ENCODE data around the gene PAPSS1. TPM values are rescaled to one million over a fixed set of nuclear protein-coding genes. Genes with fewer than 3 reads are reported as not detected.
"Not testable (repeated sequence)": the region's sequence is repeated elsewhere in the genome, so short reads cannot be mapped to it uniquely, and the experiment has no call there.

Gene PAPSS1
- polyA plus RNA-seq, 1 experiment: 95.5 TPM

GRCh38 chr4:107665001-107665400, 55.0 kb downstream of the PAPSS1 start:
- POLR2A ChIA-PET: no interaction called here
- Histone ChIP-seq H3K27ac (ENCODE audit: low read depth, low read length) (no peak overlapping the region), H3K9me3 (ENCODE audit: control insufficient read depth, insufficient read depth, low read length) (no peaks in the 10 kb centered on the region), H3K4me3 (ENCODE audit: low read depth, low read length) (no peak overlapping the region), H3K27me3 (ENCODE audit: control insufficient read depth, insufficient read depth, low read length) (no peaks in the 10 kb centered on the region)
- no peak for DNase-seq (ENCODE audit: low read depth, low spot score)
- TF ChIP-seq, protein P1, sequence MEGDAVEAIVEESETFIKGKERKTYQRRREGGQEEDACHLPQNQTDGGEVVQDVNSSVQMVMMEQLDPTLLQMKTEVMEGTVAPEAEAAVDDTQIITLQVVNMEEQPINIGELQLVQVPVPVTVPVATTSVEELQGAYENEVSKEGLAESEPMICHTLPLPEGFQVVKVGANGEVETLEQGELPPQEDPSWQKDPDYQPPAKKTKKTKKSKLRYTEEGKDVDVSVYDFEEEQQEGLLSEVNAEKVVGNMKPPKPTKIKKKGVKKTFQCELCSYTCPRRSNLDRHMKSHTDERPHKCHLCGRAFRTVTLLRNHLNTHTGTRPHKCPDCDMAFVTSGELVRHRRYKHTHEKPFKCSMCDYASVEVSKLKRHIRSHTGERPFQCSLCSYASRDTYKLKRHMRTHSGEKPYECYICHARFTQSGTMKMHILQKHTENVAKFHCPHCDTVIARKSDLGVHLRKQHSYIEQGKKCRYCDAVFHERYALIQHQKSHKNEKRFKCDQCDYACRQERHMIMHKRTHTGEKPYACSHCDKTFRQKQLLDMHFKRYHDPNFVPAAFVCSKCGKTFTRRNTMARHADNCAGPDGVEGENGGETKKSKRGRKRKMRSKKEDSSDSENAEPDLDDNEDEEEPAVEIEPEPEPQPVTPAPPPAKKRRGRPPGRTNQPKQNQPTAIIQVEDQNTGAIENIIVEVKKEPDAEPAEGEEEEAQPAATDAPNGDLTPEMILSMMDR (IDR thresholded peaks at IDR 0.05; ENCODE audit: low read depth, low read length): no peak
- CTCF ChIA-PET: interaction anchor here (1.1 to 1.7 kb wide), 3 partner anchors 18 to 1295 kb away, joined by 3 to 4 read pairs (median 3); no protein-coding TSS in a partner anchor

DNA sequence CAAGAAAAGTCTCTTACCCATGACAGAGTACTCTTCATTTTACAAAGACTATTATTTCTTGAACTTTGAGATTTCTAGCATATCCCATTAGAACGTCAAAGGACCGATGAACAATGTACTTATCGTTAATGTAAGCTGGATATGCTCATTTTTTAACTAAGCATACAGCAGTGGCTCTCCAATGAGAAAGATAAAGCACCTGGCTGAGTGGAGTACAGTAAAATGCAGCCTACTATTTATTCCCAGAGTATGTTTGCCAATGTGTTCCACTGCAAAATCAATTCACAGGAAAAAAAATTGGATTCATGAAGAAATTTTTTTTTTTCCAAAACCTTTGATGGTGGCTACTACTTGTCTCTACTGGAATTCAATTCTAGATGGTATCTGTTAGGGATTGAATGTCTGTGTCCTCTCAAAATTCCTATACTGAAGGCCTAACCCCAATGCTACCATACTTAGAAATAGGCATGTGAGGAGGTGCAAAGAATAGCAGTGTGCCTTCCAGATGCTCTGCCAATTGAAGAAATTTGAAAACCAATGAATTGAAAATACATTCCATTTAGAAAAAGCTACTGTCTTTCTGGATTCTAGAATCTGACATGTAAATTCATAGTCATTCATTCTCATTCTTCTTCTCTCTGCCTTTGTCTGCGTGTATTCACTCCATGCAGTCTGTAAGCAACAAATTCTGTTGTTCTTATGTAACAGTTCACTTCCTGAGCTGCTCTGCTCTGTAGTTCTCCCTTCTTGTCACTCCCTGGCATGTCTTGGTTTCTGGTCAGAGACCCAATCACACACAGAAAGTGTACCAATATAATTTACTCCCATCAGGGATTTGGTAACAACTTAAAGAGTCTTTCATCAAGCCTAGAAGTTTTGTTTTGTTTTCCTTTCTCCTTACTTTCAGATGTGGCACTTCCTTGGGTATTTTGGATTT, 61.4 kb downstream of the PAPSS1 start:
- DNase-seq (ENCODE audit: low read depth, low spot score): no peak
- Histone ChIP-seq H3K27ac (ENCODE audit: low read depth, low read length) (no peak overlapping the region), H3K4me3 (ENCODE audit: low read depth, low read length) (no peak overlapping the region), H3K9me3 (ENCODE audit: control insufficient read depth, insufficient read depth, low read length) (no peaks in the 10 kb centered on the region), H3K27me3 (ENCODE audit: control insufficient read depth, insufficient read depth, low read length) (no peaks in the 10 kb centered on the region)
- POLR2A ChIA-PET: no interaction called here
- CTCF ChIA-PET: no interaction called here
- TF ChIP-seq, protein P1 (IDR thresholded peaks at IDR 0.05; ENCODE audit: low read depth, low read length): no peak

- TF ChIP-seq, protein P1 (IDR thresholded peaks at IDR 0.05; ENCODE audit: low read depth, low read length): no peak
- no peak for DNase-seq (ENCODE audit: low read depth, low spot score)
- no peak overlapping the region for H3K27ac ChIP-seq (ENCODE audit: low read depth, low read length)
- no peaks in the 10 kb centered on the region for H3K27me3 ChIP-seq (ENCODE audit: control insufficient read depth, insufficient read depth, low read length)
- ChIA-PET POLR2A (no interaction called here), CTCF (no interaction called here)
- H3K9me3 ChIP-seq (ENCODE audit: control insufficient read depth, insufficient read depth, low read length): no peaks in the 10 kb centered on the region
- no peak overlapping the region for H3K4me3 ChIP-seq (ENCODE audit: low read depth, low read length)
Observed at GRCh38 chr4:107655289-107655688, 64.7 kb downstream of the PAPSS1 start.

GRCh38 chr4:107654694-107655093, 65.3 kb downstream of the PAPSS1 start:
- DNase-seq (ENCODE audit: low read depth, low spot score): no peak
- CTCF ChIA-PET: interaction anchor here (0.9 kb wide), 1 partner anchor 92 kb away, joined by 3 read pairs; no protein-coding TSS in a partner anchor
- no peaks in the 10 kb centered on the region for H3K27me3 ChIP-seq (ENCODE audit: control insufficient read depth, insufficient read depth, low read length)
- H3K4me3 ChIP-seq (ENCODE audit: low read depth, low read length): no peak overlapping the region
- H3K9me3 ChIP-seq (ENCODE audit: control insufficient read depth, insufficient read depth, low read length): no peaks in the 10 kb centered on the region
- POLR2A ChIA-PET: no interaction called here
- TF ChIP-seq, protein P1 (IDR thresholded peaks at IDR 0.05; ENCODE audit: low read depth, low read length): no peak
- no peak overlapping the region for H3K27ac ChIP-seq (ENCODE audit: low read depth, low read length)

- H3K4me3 ChIP-seq (ENCODE audit: low read depth, low read length); H3K9me3 ChIP-seq (ENCODE audit: control insufficient read depth, insufficient read depth, low read length); POLR2A ChIA-PET; H3K27ac ChIP-seq (ENCODE audit: low read depth, low read length); H3K27me3 ChIP-seq (ENCODE audit: control insufficient read depth, insufficient read depth, low read length); DNase-seq (ENCODE audit: low read depth, low spot score): not testable (repeated sequence)
- CTCF ChIA-PET: interaction anchor here (0.5 kb wide), 1 partner anchor 266 kb away, joined by 4 read pairs; no protein-coding TSS in a partner anchor
Observed at GRCh38 chr4:107651408-107651807, 68.6 kb downstream of the PAPSS1 start.
